Measurements from ENCODE around the gene SLC7A6OS. TPM values are rescaled to one million over a fixed set of nuclear protein-coding genes. Genes with fewer than 3 reads are reported as not detected.

Gene SLC7A6OS
- total RNA-seq, result 10 to 100 TPM; 13.4 to 19.5 (median 14.2) TPM

DNA sequence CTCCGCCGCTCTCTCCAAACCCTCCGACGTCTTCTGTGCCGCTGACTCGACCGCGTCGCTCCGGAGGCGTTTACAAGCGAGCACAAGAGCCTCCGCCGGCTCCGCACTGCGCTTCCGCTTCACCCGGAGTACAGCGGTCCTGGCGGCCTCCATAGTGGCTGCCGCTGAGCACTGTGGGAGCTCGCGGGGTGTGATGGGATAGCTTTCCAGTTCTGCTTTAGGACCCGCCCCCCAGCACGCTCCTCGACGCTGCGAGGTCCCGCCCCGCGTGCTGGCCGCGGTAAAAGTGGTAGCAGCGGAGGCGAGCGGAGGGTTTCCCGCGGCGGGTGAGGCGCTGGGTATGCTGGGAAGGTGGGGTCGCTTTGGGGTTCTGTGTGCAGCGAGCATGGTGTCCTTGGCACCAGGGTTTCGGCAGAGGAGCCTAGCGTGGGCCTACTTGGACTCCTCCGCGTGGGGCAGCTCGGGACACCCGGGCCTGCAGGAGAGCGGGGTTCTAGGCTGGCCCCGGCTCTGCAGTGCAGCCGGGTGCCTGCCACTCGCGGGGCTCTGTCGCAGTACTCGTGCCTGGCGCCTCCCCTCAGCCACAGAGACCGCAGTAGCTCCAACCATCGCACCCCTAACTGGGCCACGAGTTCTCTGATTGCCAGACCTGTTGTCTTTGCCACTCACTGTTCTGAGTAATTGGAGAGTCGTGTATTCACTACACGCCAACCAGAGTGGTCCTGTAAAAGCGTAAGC lies at the start of gene SLC7A6OS, which contains the start of gene PRMT7:
TSS of gene SLC7A6OS (minus strand) at position 173 of the 738 bp plus-strand sequence. CDS start at position 153, 20 bp downstream.
TSS of gene PRMT7 (plus strand) at position 246 of the 738 bp plus-strand sequence. CDS start 4,961 bp downstream, outside the sequence.
- Histone ChIP-seq H3K27me3 (no peaks in the 10 kb centered on the region), H3K27ac (peak within 1 kb of the TSS; percentile 71 to 84 (median 80)), H3K4me1 (peaks cover 0 to 48% (median 27%) of the 10 kb centered on the region in 4 donors), H3K4me3 (peak within 1 kb of the TSS; percentile 74 to 87 (median 82)), H3K9me3 (no peaks in the 10 kb centered on the region), H3K36me3 (peaks cover 0 to 50% (median 3%) of the 10 kb centered on the region in 3 donors)
- DNase-seq (ENCODE audit: low spot score in 2 of 2), result peak; percentile 74 to 89
- 0 to 1% methylated on average over 17 to 38 of the region's 62 CpGs for WGBS, 2 donors
- TF ChIP-seq EP300 (IDR thresholded peaks at IDR 0.05), result peak; percentile 87 to 96
- TF ChIP-seq, protein P1, sequence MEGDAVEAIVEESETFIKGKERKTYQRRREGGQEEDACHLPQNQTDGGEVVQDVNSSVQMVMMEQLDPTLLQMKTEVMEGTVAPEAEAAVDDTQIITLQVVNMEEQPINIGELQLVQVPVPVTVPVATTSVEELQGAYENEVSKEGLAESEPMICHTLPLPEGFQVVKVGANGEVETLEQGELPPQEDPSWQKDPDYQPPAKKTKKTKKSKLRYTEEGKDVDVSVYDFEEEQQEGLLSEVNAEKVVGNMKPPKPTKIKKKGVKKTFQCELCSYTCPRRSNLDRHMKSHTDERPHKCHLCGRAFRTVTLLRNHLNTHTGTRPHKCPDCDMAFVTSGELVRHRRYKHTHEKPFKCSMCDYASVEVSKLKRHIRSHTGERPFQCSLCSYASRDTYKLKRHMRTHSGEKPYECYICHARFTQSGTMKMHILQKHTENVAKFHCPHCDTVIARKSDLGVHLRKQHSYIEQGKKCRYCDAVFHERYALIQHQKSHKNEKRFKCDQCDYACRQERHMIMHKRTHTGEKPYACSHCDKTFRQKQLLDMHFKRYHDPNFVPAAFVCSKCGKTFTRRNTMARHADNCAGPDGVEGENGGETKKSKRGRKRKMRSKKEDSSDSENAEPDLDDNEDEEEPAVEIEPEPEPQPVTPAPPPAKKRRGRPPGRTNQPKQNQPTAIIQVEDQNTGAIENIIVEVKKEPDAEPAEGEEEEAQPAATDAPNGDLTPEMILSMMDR (IDR thresholded peaks at IDR 0.05), result peak in 2 of 5 experiments; percentile 49 to 76
- TF ChIP-seq POLR2A (IDR thresholded peaks at IDR 0.05), result peak; percentile 76 to 77

DNA sequence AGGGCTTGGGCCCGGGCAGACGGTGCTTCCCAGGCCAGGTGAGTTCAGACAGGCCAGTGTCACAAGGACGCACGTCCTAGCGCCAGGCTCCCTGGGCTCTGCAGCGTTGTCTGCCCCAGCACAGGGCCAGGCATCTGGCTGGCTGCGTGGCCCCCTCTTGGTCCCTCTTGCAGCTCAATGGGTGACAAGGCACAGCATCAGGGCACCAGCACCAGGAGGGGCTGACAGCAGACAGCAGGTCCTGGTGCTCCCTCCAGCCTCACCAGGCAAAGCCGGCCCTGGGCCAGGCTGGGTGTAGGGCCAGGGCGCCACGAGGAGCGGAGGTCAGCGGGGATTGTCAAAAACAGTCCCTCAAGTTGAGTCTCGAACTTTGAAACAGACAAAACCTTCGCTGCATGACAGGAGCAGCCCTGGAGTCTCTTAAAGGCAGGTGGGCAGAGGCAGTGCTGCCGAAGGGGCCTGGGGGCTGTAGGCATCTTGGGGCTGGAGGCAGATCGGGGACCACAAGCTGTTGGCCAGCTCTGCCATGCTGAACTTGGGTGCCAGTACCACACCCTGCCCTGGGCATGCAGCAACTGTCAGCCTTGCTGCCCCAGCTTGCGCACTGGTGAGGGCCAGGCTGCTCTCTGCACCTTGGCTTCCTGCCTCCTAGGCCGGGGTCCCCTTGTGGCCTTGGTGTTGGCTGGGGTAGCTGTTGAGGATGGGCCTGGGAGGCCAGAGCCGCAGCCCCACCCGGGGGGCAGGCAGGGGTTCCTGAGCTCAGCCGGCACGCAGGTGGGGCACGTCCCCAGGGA lies 48.8 kb upstream of the SLC7A6OS start:
- Histone ChIP-seq H3K36me3 (peaks cover 0 to 72% (median 10%) of the 10 kb centered on the region in 3 donors), H3K9me3 (no peaks in the 10 kb centered on the region), H3K4me3 (no peak overlapping the region), H3K27me3 (no peaks in the 10 kb centered on the region), H3K4me1 (peaks cover 0 to 15% (median 9%) of the 10 kb centered on the region in 4 donors), H3K27ac (no peak overlapping the region)
- WGBS, 2 donors, result 86 to 88% methylated on average over 18 to 20 of the region's 23 CpGs
- TF ChIP-seq, protein P1 (IDR thresholded peaks at IDR 0.05), result no peak
- TF ChIP-seq EP300 (IDR thresholded peaks at IDR 0.05), result no peak
- TF ChIP-seq POLR2A (IDR thresholded peaks at IDR 0.05), result no peak
- DNase-seq (ENCODE audit: low spot score in 2 of 2), result no peak

DNA sequence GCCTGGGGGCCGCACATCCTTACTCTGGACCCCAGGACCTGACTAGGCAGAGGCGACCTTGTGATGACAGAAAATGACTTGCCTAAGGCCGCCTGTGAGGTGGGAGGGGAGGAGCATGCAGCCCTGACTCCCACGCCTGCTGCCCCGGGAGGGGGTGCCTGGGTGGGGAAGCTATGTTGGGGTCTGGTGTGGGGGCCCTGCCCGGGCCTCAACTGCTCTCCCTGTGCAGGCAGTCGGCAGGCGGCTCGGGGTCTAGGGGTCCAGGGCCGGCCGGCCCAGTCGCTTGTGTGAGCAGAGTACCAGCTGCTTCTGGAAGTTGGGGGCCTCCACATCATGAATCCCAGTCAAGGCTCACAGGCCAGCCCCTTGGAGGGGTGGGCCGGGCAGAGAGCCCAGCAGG lies 48.2 kb upstream of the SLC7A6OS start:
- TF ChIP-seq EP300 (IDR thresholded peaks at IDR 0.05), result no peak
- no peak for TF ChIP-seq POLR2A (IDR thresholded peaks at IDR 0.05)
- TF ChIP-seq, protein P1 (IDR thresholded peaks at IDR 0.05), result no peak
- H3K27me3 ChIP-seq, result no peaks in the 10 kb centered on the region
- peaks cover 0 to 10% (median 4%) of the 10 kb centered on the region in 4 donors for H3K4me1 ChIP-seq
- 81 to 83% methylated on average over 2 to 11 of the region's 13 CpGs for WGBS, 2 donors
- no peaks in the 10 kb centered on the region for H3K9me3 ChIP-seq
- H3K36me3 ChIP-seq, result peaks cover 0 to 78% (median 16%) of the 10 kb centered on the region in 3 donors
- no peak overlapping the region for H3K27ac ChIP-seq
- no peak overlapping the region for H3K4me3 ChIP-seq
- no peak for DNase-seq (ENCODE audit: low spot score in 2 of 2)

DNA sequence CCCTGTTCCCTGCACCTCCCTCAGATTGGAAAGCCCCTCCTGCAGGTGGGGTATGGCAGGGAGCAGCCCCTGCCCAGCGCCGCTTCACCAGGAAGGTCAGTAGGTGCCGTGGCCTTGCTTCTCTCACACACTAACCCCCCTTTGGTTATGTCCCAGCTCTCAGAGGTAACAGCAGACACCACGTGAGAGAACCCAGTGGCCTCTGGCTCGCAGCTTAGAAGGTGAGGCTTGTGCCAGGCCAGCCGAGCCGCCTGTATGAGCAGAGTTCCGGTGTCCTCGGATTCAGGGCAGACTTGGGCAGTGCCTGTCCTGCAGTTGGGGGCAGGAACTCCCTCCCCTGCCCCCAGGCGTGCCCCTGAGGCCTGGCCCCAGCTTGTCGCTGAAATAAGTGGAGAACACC lies 47.2 kb upstream of the SLC7A6OS start:
- H3K9me3 ChIP-seq, result no peaks in the 10 kb centered on the region
- DNase-seq (ENCODE audit: low spot score in 2 of 2), result no peak
- H3K27ac ChIP-seq, result no peak overlapping the region
- 83 to 88% methylated on average over 8 of the region's 11 CpGs for WGBS, 2 donors
- peaks cover 0 to 88% (median 22%) of the 10 kb centered on the region in 3 donors for H3K36me3 ChIP-seq
- H3K4me3 ChIP-seq, result no peak overlapping the region
- peaks cover 0 to 10% (median 3%) of the 10 kb centered on the region in 4 donors for H3K4me1 ChIP-seq
- H3K27me3 ChIP-seq, result no peaks in the 10 kb centered on the region
- TF ChIP-seq EP300 (IDR thresholded peaks at IDR 0.05), result no peak
- TF ChIP-seq POLR2A (IDR thresholded peaks at IDR 0.05), result no peak
- TF ChIP-seq, protein P1 (IDR thresholded peaks at IDR 0.05), result no peak

Measured in tibial nerve (tissue), 4 donors.